K562 (cell line): Measurements from ENCODE around the gene CCDC78. TPM values are rescaled to one million over a fixed set of nuclear protein-coding genes. Genes with fewer than 3 reads are reported as not detected.

ENCODE experiments used
- ARID1B ChIP-seq: fragments of 450-650 bp; IDR thresholded peaks from 2 replicates; pipeline ENCODE4 v1.6.1; 2016; ENCODE audit warnings: antibody characterized with exemption, mild to moderate bottlenecking, inconsistent platforms
- ASH1L ChIP-seq: fragments of 450-650 bp; IDR thresholded peaks from 2 replicates; pipeline ENCODE4 v1.6.1; 2018; ENCODE audit warnings: borderline replicate concordance, mild to moderate bottlenecking, low read depth; ENCODE audit not compliant: partially characterized antibody
- BDP1 ChIP-seq: IDR thresholded peaks from 3 replicates; pipeline ENCODE4 v1.6.1; 2011; ENCODE audit not compliant: insufficient read length, insufficient read depth
- EGR1 ChIP-seq: fragments of 450-650 bp; conservative IDR thresholded peaks from 2 replicates; pipeline ENCODE4 v1.6.1; 2017; ENCODE audit warnings: mild to moderate bottlenecking
- FOXP1 ChIP-seq: sonication (generic); formaldehyde crosslinking; IDR thresholded peaks from 2 replicates; pipeline ENCODE4 v1.8.0; 2022; ENCODE audit warnings: mild to moderate bottlenecking, missing genetic modification reagents
- NR1H2 ChIP-seq: sonication (generic); formaldehyde crosslinking; IDR thresholded peaks from 2 replicates; pipeline ENCODE4 v1.4.0; 2020; ENCODE audit warnings: mild to moderate bottlenecking, missing genetic modification reagents
- PCBP1 ChIP-seq: fragments of 200-400 bp; formaldehyde crosslinking; IDR thresholded peaks from 2 replicates; pipeline ENCODE4 v1.6.1; 2018; ENCODE audit warnings: mild to moderate bottlenecking, low read depth, low read length; ENCODE audit not compliant: poor library complexity, severe bottlenecking
- RFX5 ChIP-seq: IDR thresholded peaks from 2 replicates; pipeline ENCODE4 v1.6.1; 2011; ENCODE audit warnings: low read depth, mild to moderate bottlenecking, improper control_type of control experiment, low read length
- SMAD4 ChIP-seq: fragments of 250-450 bp; sonication (Bioruptor Pico); conservative IDR thresholded peaks from 2 replicates; pipeline ENCODE4 v1.8.0; 2021; ENCODE audit warnings: inconsistent platforms, mild to moderate bottlenecking, moderate library complexity
- SOX6 ChIP-seq: fragments of 450-650 bp; IDR thresholded peaks from 2 replicates; pipeline ENCODE4 v1.6.1; 2014; ENCODE audit warnings: mild to moderate bottlenecking
- STAT5B ChIP-seq: fragments of 250-450 bp; sonication (Bioruptor Pico); IDR thresholded peaks from 2 replicates; pipeline ENCODE4 v1.8.0; 2021; ENCODE audit warnings: mild to moderate bottlenecking, inconsistent platforms
- TCFL5 ChIP-seq: fragments of 250-450 bp; sonication (Bioruptor Pico); conservative IDR thresholded peaks from 2 replicates; pipeline ENCODE4 v1.6.1; 2021; ENCODE audit warnings: mild to moderate bottlenecking, moderate library complexity, matching md5 sums
- TEAD1 ChIP-seq, 2 experiments: fragments of 450-650 bp in 1 of 2; sonication (generic) in 1 of 2; formaldehyde crosslinking; IDR thresholded peaks; 2 replicates each; pipeline versions ENCODE4 v1.4.0 to v1.8.0; 2020 to 2022; ENCODE audit warnings: mild to moderate bottlenecking in 2 of 2, missing genetic modification reagents in 1 of 2
- U2AF2 ChIP-seq: fragments of 200-400 bp; formaldehyde crosslinking; optimal IDR thresholded peaks from 2 replicates; pipeline ENCODE3; 2017; ENCODE audit warnings: low read depth, mild to moderate bottlenecking, low read length
- ZBED1 ChIP-seq: IDR thresholded peaks from 2 replicates; pipeline ENCODE4 v1.6.1; 2014
- ZNF551 ChIP-seq: fragments of 250-450 bp; sonication (Bioruptor Pico); IDR thresholded peaks from 2 replicates; pipeline ENCODE4 v1.5.0; 2021; ENCODE audit warnings: mild to moderate bottlenecking, moderate library complexity
- ZNF717 ChIP-seq: fragments of 250-450 bp; sonication (Bioruptor Pico); IDR thresholded peaks from 2 replicates; pipeline ENCODE4 v1.5.0; 2021
- polyA plus RNA-seq, 8 experiments: library from polyadenylated mRNA; depleted of rRNA in 4 of 8; stranded (reverse) in 5 of 8; unstranded in 3 of 8; fragments of >200 nt; fragmentation: Nextera tagmentation in 2 of 8; fragmentation: Illumina TruSeq in 1 of 8; extraction: Ambion mirVana in 2 of 8; extraction: Trizol in 1 of 8; gene quantifications; 2 replicates each; pipeline versions ENCODE4 v1.2.1 to v1.2.3, GENCODE V29; 2011 to 2014; ENCODE audit warnings: inconsistent platforms in 1 of 8, missing spikeins in 1 of 8
- total RNA-seq, 7 experiments: library from RNA; depleted of rRNA in 6 of 7; stranded (reverse); fragments of >200 nt in 6 of 7; fragmentation: Illumina TruSeq in 2 of 7; extraction: Trizol in 2 of 7; gene quantifications; 2 replicates each; pipeline versions ENCODE4 v1.2.1 to v1.2.3, GENCODE V29; 2011 to 2021; ENCODE audit warnings: low replicate concordance in 1 of 7
- TF ChIP-seq, protein P1 (sequence below): fragments of 450-650 bp; IDR thresholded peaks from 2 replicates; pipeline ENCODE4 v1.6.1; 2016; ENCODE audit warnings: borderline replicate concordance
- TF ChIP-seq, protein P2 (sequence below), 3 experiments: fragments of 200-800 bp in 1 of 3; fragments of 250-450 bp in 1 of 3; fragments of 450-650 bp in 1 of 3; sonication (Bioruptor Pico) in 1 of 3; sonication (Bioruptor generic) in 1 of 3; formaldehyde crosslinking in 1 of 3; IDR thresholded peaks; 2 replicates each; pipeline versions ENCODE4 v1.6.1 to v1.8.0; 2016 to 2022; ENCODE audit warnings: mild to moderate bottlenecking in 2 of 3, missing genetic modification characterization in 2 of 3, missing compliant biosample characterization in 1 of 3, moderate library complexity in 1 of 3
- TF ChIP-seq, protein P3 (sequence below): IDR thresholded peaks from 2 replicates; pipeline ENCODE4 v1.6.1; 2014; ENCODE audit warnings: antibody characterized with exemption
- TF ChIP-seq, protein P4 (sequence below): sonication (generic); IDR thresholded peaks from 2 replicates; pipeline ENCODE4 v1.6.1; 2016

The CCDC78 gene
- total and polyA plus RNA-seq, 9 of the 15 experiments (the other 6 are each of a cell fraction or from before 2014, with no cell fraction given), result 0.24 to 17.7 (median 2.9) TPM

DNA sequence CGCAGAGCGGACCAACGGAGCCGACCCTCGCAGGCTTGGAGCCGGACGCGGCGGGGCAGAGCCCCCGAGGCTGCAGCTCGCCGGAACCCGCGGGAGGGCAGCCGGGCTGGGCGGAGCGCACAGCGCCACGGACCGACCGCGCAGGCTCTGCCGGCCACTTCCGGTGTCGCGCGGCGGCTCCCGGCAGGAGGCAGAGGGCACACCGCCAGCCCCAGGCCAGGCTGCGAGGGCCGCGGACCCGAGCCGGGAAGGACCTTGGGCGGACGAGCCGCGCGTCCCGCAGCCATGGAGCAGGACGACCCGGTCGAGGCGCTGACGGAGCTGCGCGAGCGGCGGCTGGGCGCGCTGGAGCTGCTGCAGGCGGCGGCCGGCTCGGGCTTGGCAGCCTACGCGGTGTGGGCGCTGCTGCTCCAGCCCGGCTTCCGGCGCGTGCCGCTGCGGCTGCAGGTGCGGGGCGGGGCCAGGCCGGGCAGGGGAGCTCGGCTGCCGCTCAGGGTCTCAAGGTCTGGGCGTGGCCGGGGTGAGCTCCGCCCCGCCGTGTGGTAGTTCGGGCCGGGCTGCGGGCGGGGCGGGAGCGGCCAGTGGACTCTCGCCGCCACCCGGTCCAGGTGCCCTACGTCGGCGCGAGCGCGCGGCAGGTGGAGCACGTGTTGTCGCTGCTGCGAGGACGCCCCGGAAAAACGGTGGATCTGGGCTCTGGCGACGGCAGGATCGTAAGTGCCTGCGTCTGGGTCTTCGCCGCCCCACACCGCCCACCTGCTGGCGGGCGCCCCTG, 5.1 kb downstream of the CCDC78 start, which contains the start of gene ANTKMT (continued):
- TF ChIP-seq, protein P1, sequence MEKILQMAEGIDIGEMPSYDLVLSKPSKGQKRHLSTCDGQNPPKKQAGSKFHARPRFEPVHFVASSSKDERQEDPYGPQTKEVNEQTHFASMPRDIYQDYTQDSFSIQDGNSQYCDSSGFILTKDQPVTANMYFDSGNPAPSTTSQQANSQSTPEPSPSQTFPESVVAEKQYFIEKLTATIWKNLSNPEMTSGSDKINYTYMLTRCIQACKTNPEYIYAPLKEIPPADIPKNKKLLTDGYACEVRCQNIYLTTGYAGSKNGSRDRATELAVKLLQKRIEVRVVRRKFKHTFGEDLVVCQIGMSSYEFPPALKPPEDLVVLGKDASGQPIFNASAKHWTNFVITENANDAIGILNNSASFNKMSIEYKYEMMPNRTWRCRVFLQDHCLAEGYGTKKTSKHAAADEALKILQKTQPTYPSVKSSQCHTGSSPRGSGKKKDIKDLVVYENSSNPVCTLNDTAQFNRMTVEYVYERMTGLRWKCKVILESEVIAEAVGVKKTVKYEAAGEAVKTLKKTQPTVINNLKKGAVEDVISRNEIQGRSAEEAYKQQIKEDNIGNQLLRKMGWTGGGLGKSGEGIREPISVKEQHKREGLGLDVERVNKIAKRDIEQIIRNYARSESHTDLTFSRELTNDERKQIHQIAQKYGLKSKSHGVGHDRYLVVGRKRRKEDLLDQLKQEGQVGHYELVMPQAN, result peak; percentile 44; the same call in 1 of the 2 replicates
- no peak for TF ChIP-seq TCFL5 (CRISPR knock-in tag)
- TF ChIP-seq EGR1, result 0 out of 2 replicates have a peak, but pooled peaks have one; percentile 23
- TF ChIP-seq, protein P2, sequence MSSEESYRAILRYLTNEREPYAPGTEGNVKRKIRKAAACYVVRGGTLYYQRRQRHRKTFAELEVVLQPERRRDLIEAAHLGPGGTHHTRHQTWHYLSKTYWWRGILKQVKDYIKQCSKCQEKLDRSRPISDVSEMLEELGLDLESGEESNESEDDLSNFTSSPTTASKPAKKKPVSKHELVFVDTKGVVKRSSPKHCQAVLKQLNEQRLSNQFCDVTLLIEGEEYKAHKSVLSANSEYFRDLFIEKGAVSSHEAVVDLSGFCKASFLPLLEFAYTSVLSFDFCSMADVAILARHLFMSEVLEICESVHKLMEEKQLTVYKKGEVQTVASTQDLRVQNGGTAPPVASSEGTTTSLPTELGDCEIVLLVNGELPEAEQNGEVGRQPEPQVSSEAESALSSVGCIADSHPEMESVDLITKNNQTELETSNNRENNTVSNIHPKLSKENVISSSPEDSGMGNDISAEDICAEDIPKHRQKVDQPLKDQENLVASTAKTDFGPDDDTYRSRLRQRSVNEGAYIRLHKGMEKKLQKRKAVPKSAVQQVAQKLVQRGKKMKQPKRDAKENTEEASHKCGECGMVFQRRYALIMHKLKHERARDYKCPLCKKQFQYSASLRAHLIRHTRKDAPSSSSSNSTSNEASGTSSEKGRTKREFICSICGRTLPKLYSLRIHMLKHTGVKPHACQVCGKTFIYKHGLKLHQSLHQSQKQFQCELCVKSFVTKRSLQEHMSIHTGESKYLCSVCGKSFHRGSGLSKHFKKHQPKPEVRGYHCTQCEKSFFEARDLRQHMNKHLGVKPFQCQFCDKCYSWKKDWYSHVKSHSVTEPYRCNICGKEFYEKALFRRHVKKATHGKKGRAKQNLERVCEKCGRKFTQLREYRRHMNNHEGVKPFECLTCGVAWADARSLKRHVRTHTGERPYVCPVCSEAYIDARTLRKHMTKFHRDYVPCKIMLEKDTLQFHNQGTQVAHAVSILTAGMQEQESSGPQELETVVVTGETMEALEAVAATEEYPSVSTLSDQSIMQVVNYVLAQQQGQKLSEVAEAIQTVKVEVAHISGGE (CRISPR knock-in tag; IDR thresholded peaks at IDR 0.05), result peak; percentile 93 to 99 (median 98)
- peak in 1 of 2 experiments; percentile 11; a peak in 1 of 4 replicates for TF ChIP-seq TEAD1 (CRISPR knock-in tag; IDR thresholded peaks at IDR 0.05)
- TF ChIP-seq STAT5B (CRISPR knock-in tag), result no peak
- no peak; the same call in none of the 2 replicates for TF ChIP-seq SMAD4 (CRISPR knock-in tag)
- TF ChIP-seq PCBP1, result peak; percentile 17
- TF ChIP-seq, protein P3, sequence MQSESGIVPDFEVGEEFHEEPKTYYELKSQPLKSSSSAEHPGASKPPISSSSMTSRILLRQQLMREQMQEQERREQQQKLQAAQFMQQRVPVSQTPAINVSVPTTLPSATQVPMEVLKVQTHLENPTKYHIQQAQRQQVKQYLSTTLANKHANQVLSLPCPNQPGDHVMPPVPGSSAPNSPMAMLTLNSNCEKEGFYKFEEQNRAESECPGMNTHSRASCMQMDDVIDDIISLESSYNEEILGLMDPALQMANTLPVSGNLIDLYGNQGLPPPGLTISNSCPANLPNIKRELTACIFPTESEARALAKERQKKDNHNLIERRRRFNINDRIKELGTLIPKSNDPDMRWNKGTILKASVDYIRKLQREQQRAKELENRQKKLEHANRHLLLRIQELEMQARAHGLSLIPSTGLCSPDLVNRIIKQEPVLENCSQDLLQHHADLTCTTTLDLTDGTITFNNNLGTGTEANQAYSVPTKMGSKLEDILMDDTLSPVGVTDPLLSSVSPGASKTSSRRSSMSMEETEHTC, result peak; percentile 5; the same call in 1 of the 2 replicates
- TF ChIP-seq, protein P4, sequence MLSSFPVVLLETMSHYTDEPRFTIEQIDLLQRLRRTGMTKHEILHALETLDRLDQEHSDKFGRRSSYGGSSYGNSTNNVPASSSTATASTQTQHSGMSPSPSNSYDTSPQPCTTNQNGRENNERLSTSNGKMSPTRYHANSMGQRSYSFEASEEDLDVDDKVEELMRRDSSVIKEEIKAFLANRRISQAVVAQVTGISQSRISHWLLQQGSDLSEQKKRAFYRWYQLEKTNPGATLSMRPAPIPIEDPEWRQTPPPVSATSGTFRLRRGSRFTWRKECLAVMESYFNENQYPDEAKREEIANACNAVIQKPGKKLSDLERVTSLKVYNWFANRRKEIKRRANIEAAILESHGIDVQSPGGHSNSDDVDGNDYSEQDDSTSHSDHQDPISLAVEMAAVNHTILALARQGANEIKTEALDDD, result no peak
- no peak for TF ChIP-seq ZNF717 (CRISPR knock-in tag)
- TF ChIP-seq NR1H2 (CRISPR knock-in tag), result no peak
- TF ChIP-seq U2AF2, result no peak
- TF ChIP-seq RFX5, result no peak
- TF ChIP-seq SOX6, result peak; percentile 56; the same call in 1 of the 2 replicates
- TF ChIP-seq ZBED1, result no peak
- no peak for TF ChIP-seq ZNF551 (CRISPR knock-in tag)
- TF ChIP-seq BDP1, result no peak
- TF ChIP-seq ARID1B, result no peak
- no peak for TF ChIP-seq ASH1L
- TF ChIP-seq FOXP1 (CRISPR knock-in tag), result peak; percentile 41; the same call in 1 of the 2 replicates
